Colonic mucosa (tissue), 4 donors: ENCODE measurements around the gene RNLS. TPM values are rescaled to one million over a fixed set of nuclear protein-coding genes. Genes with fewer than 3 reads are reported as not detected.

Source experiments
- DNase-seq: peaks from one replicate; pipeline ENCODE4 v3.0.0-alpha.2; 2020
- H3K27ac ChIP-seq: fragments of 200-600 bp; one replicate; pipeline ENCODE4 v1.8.0; 2021
- H3K27me3 ChIP-seq: fragments of 200-600 bp; one replicate; pipeline ENCODE4 v1.8.0; 2021
- H3K36me3 ChIP-seq: fragments of 200-600 bp; one replicate; pipeline ENCODE4 v1.8.0; 2021
- H3K4me1 ChIP-seq: fragments of 200-600 bp; one replicate; pipeline ENCODE4 v1.8.0; 2021; ENCODE audit warnings: mild to moderate bottlenecking
- H3K4me3 ChIP-seq: fragments of 200-600 bp; one replicate; pipeline ENCODE4 v1.8.0; 2021
- H3K9ac ChIP-seq, 2 donors: one replicate each; pipeline ENCODE4 v1.7.0; 2013; ENCODE audit warnings: control low read depth in 2 of 2, low read depth in 2 of 2, low read length in 2 of 2
- H3K9me3 ChIP-seq: fragments of 200-600 bp; one replicate; pipeline ENCODE4 v1.8.0; 2021
- intact Hi-C: fragments of 100-400 bp; cut with DNase I; formaldehyde crosslinking; loops from one replicate; pipeline ENCODE4 v1.14.1; 2022
- total RNA-seq, 2 donors: library from RNA; stranded (reverse); fragmentation: NEBNext Ultra II Directional in 1 of 2; extraction: Animal tissue kit (Norgen Biotek cat#: 25700) in 1 of 2; gene quantifications; one replicate each; pipeline ENCODE4 v1.2.1, GENCODE V29; 2021
- TF ChIP-seq, protein P1 (sequence below): fragments of 200-600 bp; IDR thresholded peaks from one replicate; pipeline ENCODE4 v1.8.0; 2022; ENCODE audit warnings: antibody characterized with exemption, mild to moderate bottlenecking
- donor health status: healthy.
- donor health status: DM: no; HTN: no; CAD: no.
- donor health status: DM: no; HTN: no; CAD: no.

The RNLS gene
- total RNA-seq, 2 donors from 2014 or later = 13.0 to 19.1 TPM

DNA sequence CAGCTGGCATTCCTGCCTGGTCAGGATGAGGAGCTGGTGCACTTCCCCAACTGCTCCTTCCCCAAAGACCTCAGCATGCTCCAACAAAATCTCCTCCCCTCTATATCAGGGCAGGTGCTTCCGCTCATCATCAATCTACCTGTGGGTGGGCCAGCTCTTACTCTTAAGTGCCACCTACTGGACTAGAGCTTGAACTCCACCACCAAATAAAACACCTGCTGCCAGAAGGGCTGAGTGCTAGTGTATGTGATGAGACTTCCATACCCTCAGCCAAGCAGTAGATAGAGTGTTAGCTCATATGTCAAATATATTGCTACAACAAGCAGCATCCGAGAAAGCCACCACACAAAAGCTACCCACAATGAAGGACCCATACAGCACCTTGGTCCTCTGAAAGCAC lies 264.3 kb downstream of the RNLS start:
- intact Hi-C loops = no loop called here
- TF ChIP-seq, protein P1, sequence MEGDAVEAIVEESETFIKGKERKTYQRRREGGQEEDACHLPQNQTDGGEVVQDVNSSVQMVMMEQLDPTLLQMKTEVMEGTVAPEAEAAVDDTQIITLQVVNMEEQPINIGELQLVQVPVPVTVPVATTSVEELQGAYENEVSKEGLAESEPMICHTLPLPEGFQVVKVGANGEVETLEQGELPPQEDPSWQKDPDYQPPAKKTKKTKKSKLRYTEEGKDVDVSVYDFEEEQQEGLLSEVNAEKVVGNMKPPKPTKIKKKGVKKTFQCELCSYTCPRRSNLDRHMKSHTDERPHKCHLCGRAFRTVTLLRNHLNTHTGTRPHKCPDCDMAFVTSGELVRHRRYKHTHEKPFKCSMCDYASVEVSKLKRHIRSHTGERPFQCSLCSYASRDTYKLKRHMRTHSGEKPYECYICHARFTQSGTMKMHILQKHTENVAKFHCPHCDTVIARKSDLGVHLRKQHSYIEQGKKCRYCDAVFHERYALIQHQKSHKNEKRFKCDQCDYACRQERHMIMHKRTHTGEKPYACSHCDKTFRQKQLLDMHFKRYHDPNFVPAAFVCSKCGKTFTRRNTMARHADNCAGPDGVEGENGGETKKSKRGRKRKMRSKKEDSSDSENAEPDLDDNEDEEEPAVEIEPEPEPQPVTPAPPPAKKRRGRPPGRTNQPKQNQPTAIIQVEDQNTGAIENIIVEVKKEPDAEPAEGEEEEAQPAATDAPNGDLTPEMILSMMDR = no peak
- H3K9me3 ChIP-seq = peaks cover 4% of the 10 kb centered on the region
- H3K4me3 ChIP-seq = no peak overlapping the region
- H3K27me3 ChIP-seq = no peaks in the 10 kb centered on the region
- H3K27ac ChIP-seq = no peak overlapping the region
- DNase-seq = no peak
- H3K4me1 ChIP-seq = no peaks in the 10 kb centered on the region
- H3K9ac ChIP-seq = no peak overlapping the region
- H3K36me3 ChIP-seq = no peaks in the 10 kb centered on the region

DNA sequence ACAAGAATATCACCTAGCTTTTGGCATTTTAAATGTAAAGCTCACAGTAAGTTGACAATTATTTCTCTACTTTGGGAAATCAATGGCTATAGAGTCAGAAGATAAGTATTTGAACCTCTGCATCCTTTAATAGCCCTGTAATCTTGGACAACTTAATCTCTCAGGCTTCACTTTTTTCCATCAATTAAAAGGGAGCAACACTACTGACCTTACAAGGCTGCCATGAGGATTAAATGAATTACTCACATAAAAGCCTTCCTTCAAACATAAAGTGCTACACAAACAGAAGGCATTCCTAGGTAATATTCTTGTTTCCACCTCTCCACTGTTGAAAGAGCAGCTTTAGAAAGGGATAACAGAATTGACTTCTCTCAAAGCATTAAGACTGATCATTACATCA lies 266.0 kb downstream of the RNLS start:
- H3K36me3 ChIP-seq = no peaks in the 10 kb centered on the region
- H3K9me3 ChIP-seq = peaks cover 4% of the 10 kb centered on the region
- no peaks in the 10 kb centered on the region for H3K4me1 ChIP-seq
- TF ChIP-seq, protein P1 = no peak
- intact Hi-C loops = no loop called here
- no peak overlapping the region for H3K27ac ChIP-seq
- H3K27me3 ChIP-seq = no peaks in the 10 kb centered on the region
- no peak for DNase-seq
- H3K9ac ChIP-seq = no peak overlapping the region
- H3K4me3 ChIP-seq = no peak overlapping the region

DNA sequence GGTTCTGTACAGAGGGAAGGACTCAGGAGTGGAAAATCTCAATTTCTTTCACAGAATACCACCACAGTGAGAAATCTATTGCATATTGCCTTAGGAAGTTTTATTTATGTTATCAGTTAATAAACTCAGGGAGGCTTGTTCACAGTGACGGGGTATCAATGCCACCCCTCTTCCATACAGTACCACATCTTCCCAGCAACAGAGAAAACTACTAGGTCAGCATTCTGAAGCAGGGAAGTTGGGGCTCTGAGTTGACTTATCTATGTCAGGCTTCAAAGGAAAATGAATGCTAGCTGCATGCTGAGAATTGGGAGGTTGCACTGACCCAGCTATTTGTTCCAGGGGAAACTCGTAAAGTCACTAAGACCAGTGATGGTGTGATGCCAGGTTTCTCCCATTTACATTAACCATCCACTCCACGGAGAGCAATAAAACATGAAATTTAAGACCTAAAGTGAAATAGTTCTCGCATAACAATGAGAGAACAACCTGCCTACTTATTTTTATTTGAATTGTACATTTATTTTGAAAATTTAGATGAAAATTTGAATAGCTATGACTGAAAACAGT lies 266.7 kb downstream of the RNLS start:
- H3K9me3 ChIP-seq = peaks cover 4% of the 10 kb centered on the region
- TF ChIP-seq, protein P1 = no peak
- H3K4me1 ChIP-seq = no peaks in the 10 kb centered on the region
- no peak overlapping the region for H3K9ac ChIP-seq
- DNase-seq = no peak
- intact Hi-C loops = no loop called here
- no peaks in the 10 kb centered on the region for H3K27me3 ChIP-seq
- H3K4me3 ChIP-seq = no peak overlapping the region
- H3K27ac ChIP-seq = no peak overlapping the region
- H3K36me3 ChIP-seq = no peaks in the 10 kb centered on the region

DNA sequence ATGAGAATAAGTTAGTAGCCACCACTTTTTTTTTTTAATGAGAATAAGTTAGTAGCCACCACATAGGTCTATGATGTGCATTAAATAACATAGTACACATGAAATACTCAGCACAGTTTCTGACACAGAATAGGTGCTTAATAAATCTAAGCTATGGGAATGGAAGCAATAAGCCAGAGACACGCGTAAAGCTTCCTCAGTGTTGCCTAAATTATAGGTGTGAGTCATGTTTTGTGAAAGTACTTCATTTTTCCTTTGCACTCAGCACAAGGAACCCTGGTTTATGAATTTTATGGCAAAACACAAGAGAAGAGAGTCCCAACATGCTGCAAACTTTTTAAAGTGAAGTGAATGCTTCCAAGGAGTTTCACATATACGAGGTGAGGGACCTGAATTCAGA lies 267.4 kb downstream of the RNLS start:
- Histone ChIP-seq H3K27ac (no peak overlapping the region), H3K36me3 (no peaks in the 10 kb centered on the region), H3K9me3 (peaks cover 4% of the 10 kb centered on the region), H3K27me3 (no peaks in the 10 kb centered on the region), H3K9ac (no peak overlapping the region), H3K4me3 (no peak overlapping the region), H3K4me1 (no peaks in the 10 kb centered on the region)
- intact Hi-C loops = no loop called here
- TF ChIP-seq, protein P1 = no peak
- no peak for DNase-seq

DNA sequence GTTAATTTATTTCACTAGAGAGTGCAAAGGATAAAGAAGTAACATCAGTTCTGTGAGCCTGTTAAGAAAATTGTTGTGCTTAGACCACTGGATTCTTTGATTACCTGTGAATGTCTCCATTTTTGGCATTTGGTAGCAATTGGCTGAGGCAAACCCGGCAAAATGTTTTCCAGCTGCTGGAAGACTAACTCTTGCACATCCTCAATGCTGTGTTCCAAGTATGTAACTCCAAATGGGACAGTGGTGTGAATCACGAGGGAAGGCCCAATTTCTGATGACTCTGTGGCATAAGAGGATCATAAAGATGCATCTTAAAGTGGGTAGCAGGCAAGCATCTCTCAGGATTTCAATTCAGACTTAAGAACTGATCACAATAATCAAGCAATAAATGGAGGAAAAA lies 268.8 kb downstream of the RNLS start:
- no peak for DNase-seq
- Histone ChIP-seq H3K9ac (no peak overlapping the region), H3K4me3 (no peak overlapping the region), H3K27ac (no peak overlapping the region), H3K9me3 (no peaks in the 10 kb centered on the region), H3K36me3 (no peaks in the 10 kb centered on the region), H3K27me3 (no peaks in the 10 kb centered on the region), H3K4me1 (no peaks in the 10 kb centered on the region)
- TF ChIP-seq, protein P1 = no peak
- intact Hi-C loops = no loop called here
